Measurements from ENCODE around the gene RPL37A.
A peak's percentile ranks its signal among the peaks of the same experiment; 100 is the strongest.
"Not testable (repeated sequence)": the region's sequence is repeated elsewhere in the genome, so short reads cannot be mapped to it uniquely, and the experiment has no call there.

Gene RPL37A

DNA sequence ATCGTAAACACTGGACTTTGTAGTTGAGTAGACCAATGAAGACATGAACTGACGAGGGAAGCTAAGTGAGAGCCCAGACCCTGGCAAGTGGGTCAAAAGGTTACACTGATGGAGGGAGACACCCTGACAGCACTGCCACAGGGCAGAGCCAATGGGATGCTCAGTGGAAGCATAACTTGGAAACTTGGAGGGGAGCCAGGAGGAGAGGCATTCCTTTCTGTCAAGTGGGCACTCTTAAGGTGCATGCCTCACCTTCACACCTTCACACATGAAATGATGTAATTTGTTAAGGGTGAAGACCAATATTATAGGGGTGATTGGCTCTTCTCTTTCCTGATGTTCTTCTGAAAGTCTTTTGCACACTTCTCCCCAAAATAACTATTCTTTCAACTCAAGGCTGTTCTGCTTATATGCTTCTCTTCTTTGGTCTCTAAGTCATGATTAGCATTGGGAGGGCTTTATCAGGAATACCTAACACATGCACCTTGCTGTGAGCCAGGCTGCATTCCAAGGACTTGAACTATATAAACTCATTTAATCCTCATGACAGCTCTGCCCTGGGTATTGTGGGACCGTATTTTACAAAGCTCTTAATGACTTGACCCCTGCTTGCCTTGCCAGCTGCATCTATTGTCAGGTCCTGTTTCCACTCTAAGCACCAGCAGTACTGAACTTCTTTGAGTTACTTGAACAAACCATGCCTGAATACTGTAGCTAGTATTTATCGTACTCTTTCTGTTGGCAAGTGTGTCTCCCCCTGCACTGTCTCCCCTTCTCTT lies 19.0 kb downstream of the RPL37A start:
- DNase-seq (ENCODE audit: low read depth, low spot score), result no peak

- not testable (repeated sequence) for DNase-seq (ENCODE audit: low read depth, low spot score)
Observed at GRCh38 chr2:216518566-216519119, 20.0 kb downstream of the RPL37A start.

DNA sequence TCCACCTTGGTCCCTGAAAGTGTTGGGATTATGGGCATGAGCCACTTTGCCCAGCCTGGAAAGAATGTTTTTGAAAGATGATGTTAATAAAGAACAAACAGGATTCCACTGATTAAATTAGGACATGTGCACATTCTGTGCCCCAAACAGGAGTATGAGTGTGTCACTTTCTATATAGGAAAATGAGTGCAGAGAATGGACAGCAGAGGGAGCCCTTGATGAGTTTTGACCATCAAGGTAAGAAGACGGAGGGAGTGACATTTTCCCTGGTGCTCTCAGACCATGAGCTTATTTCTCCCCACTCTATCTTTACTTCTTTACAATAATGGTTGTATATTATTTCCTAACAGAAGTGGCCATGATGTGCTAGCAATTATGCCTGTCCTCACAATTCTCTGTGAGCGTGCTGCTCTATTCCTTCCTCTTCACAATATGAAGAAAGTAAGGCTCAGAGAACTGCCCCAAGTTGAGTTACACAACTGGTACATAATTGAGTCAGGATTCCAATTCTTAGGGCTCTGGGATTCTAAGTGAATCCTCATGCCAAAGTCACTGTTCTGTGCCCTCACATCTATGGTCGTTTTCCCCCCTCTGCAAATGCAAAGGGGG lies 20.6 kb downstream of the RPL37A start:
- peak; percentile 91 for DNase-seq (ENCODE audit: low read depth, low spot score)

DNA sequence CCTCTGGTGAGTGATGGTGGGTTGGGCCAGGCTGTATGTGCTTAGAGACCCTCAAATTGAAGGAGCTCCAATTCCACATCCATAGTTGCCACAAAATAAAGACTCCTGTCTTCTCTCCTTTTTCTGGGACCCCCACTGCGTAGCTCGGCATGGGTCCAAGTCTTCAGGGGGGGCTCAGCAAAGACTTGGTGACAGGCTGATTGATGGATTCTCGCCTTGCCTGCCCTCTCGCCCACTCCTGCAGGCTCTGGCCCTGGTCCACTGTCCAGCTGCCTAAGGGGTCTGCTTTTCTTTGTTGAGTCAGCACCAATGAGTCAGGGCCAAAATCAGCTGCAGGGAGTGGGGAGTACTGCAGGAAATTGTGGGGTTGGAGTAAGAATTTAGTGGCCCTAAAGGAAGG lies 21.5 kb downstream of the RPL37A start:
- DNase-seq (ENCODE audit: low read depth, low spot score), result peak; percentile 52

DNA sequence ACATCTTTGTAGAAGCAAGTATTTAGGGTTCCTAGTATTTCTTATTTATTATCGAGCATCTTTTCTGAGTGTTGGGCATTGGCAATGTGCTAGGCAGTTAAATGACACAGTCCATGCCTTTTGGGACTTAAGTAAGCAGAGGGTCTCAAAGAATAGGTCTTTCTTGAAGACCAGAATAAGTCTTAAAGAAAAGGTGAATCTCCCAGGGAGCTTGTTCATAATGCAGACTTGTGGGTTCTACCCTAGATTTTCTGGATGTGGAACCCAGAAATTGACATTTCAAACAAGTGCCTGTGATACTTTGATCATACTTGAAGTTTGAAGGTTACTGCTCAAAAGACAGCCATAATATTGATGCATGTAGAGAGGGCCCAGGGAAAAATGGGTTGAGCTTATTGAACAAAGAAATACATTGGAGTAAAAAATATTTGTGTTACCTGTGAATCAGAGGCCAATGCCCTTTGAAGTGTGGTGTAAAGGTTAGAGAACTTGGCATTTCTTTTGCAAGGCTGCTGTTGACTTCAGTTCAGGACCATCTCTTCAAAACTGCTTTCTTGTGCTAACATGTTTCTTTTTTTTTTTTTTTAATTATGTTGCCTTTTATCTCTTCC lies 24.4 kb downstream of the RPL37A start:
- no peak for DNase-seq (ENCODE audit: low read depth, low spot score)

GRCh38 chr2:216525972-216526371 lies 27.3 kb downstream of the RPL37A start:
- DNase-seq (ENCODE audit: low read depth, low spot score), result no peak

GRCh38 chr2:216526939-216527338 lies 28.3 kb downstream of the RPL37A start:
- no peak for DNase-seq (ENCODE audit: low read depth, low spot score)

GRCh38 chr2:216527600-216527999 lies 29.0 kb downstream of the RPL37A start:
- DNase-seq (ENCODE audit: low read depth, low spot score), result no peak

DNA sequence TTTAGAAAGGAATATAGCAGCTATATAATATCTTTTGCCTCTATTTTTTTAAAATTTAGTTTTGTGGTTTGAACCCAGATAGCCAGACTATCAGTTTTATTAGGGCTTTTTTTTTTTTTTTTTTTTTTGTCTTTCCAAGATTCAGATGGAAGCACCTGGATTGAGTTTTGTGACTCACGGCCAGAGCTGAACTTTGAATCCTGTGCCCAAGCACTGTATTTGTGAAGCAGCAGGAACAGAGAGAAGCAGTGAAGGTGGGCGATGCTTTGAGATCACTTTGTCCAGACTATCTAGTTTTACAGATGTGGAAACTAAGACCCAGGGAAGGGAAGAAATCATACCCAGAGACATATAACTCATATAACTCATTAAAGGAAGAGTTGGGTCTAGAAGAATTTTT lies 33.9 kb downstream of the RPL37A start:
- no peak for DNase-seq (ENCODE audit: low read depth, low spot score)

GRCh38 chr2:216533609-216534008 lies 35.0 kb downstream of the RPL37A start:
- no peak for DNase-seq (ENCODE audit: low read depth, low spot score)

DNA sequence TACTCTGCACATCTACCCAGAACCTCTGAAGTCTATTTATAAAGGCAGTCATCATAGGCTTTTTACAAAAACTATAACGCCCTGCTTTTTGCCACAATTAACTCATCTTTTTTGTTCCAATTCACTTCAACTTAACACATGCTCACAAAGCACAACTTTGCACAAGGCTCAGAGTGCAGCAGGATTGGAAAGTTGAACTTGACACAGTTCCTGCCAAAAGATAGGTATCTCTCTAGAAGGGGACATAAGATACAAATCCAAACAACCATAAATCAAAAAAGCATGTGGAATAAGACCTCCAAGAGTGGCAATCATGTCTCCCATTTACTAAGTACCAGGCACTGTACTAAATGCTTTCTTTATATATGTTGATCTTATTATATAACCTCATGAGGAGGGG lies 36.2 kb downstream of the RPL37A start:
- no peak for DNase-seq (ENCODE audit: low read depth, low spot score)

- peak; percentile 79 for DNase-seq (ENCODE audit: low read depth, low spot score)
Observed at GRCh38 chr2:216535454-216535995, 36.9 kb downstream of the RPL37A start.

DNA sequence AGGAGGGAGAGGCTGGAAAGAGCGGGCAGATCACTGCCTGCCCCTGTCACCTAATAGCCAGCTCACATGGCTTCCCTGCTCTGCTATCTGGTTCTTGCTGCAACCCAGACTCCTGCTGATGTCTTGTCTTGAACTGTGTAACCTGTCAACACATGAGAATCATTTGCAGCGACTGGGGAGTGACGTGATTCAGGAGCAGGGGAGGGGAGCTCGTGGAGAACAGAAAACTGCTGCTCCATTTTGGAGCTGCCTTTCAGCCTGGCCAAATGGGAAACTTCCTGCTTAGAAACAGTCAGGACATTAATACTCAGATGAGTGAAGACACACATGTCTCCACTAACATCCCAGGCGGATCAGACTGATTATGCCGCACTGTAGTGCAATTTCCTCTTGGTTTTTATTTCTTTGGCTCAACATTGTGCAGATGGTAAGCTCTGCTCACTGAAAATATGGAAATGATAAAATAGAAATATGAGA lies 38.1 kb downstream of the RPL37A start:
- DNase-seq (ENCODE audit: low read depth, low spot score), result no peak

DNA sequence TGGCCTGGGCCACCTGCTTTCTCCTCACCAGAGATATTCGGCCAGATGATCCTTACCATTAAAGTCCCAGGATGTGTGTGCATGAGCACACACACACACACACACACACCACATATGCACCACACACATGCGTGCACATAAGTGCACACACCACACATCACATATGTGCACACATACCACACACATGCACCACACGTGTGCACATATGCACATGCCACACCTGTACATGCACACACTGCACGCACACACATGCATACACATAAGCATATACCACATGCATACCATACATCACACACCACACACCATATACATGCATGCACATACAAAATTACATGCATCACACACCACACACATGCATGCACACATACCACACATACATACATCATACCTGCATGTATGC lies 38.7 kb downstream of the RPL37A start:
- DNase-seq (ENCODE audit: low read depth, low spot score), result no peak

- no peak for DNase-seq (ENCODE audit: low read depth, low spot score)
Observed at GRCh38 chr2:216538538-216538937, 39.9 kb downstream of the RPL37A start.

GRCh38 chr2:216539120-216539519 lies 40.5 kb downstream of the RPL37A start:
- no peak for DNase-seq (ENCODE audit: low read depth, low spot score)

- peak; percentile 35 for DNase-seq (ENCODE audit: low read depth, low spot score)
Observed at GRCh38 chr2:216539791-216540241, 41.2 kb downstream of the RPL37A start.

DNA sequence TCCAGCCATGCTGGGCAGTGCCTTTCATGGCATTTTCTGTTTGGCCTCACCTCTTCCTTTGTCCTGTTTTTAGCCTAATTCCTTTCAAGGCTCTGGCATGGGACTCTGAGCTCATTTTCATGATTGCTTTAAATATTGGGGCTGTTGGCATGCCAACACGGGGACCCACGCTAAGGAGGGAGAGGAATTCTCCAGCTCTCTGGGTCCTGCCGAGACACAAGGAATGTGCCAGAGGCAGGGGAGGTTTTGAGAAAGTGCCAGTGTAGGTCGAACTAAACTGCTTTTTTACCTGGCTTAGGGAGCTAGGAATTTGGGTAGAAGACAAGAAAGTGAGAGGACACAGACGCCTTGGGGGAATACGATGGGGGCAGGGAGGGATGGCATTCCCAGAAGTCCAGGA lies 42.3 kb downstream of the RPL37A start:
- DNase-seq (ENCODE audit: low read depth, low spot score), result peak; percentile 88

- no peak for DNase-seq (ENCODE audit: low read depth, low spot score)
Observed at GRCh38 chr2:216541505-216541904, 42.9 kb downstream of the RPL37A start.

DNA sequence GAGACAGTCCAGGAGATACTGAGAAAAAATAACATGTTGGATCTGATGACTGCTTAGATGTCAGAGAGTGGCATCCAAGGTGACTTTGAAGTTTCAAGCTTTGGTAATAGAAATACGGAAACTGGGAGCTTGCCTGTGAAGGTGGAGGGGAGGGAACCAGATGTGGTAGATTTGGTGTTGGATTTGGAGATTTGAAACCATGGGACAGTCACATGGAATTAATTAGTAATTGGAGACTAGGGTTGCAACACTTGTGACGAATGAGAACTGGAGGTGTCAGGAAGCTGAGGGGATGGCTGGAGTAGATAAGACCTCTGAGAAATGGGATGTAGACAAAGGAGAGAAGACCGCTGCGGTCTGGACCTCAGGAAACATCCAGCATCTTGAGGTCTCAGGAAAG lies 46.7 kb downstream of the RPL37A start:
- DNase-seq (ENCODE audit: low read depth, low spot score), result no peak

GRCh38 chr2:216546241-216546640 lies 47.6 kb downstream of the RPL37A start:
- DNase-seq (ENCODE audit: low read depth, low spot score), result no peak
